Activated naive CD4-positive, alpha-beta T cell treated with anti-CD3 and anti-CD28 coated beads for 36 hours (primary cell): Measurements from ENCODE around the gene LYL1. TPM values are rescaled to one million over a fixed set of nuclear protein-coding genes. Genes with fewer than 3 reads are reported as not detected.

ENCODE experiments used
- CTCF ChIA-PET: fragments of 350-600 bp; sonication (Branson Sonifier 250); formaldehyde crosslinking; loops from one replicate; lab custom pipeline; 2021; ENCODE audit warnings: antibody characterized with exemption; lab: Charles Lee
- DNase-seq: peaks from one replicate; pipeline ENCODE4 v3.0.0-alpha.2; 2020
- H3K27ac Mint-ChIP-seq: one replicate; pipeline ENCODE4 v1.8.0; 2021; ENCODE audit warnings: mild to moderate bottlenecking, mixed read lengths
- H3K27me3 Mint-ChIP-seq: one replicate; pipeline ENCODE4 v1.8.0; 2021; ENCODE audit warnings: low read depth, mixed read lengths
- H3K36me3 Mint-ChIP-seq: one replicate; pipeline ENCODE4 v1.8.0; 2021; ENCODE audit warnings: low read depth, mixed read lengths
- H3K4me1 Mint-ChIP-seq: one replicate; pipeline ENCODE4 v1.8.0; 2021; ENCODE audit warnings: low read depth, mixed read lengths
- H3K4me3 Mint-ChIP-seq: one replicate; pipeline ENCODE4 v1.8.0; 2021; ENCODE audit warnings: mild to moderate bottlenecking, moderate library complexity, mixed read lengths
- H3K9me3 Mint-ChIP-seq: one replicate; pipeline ENCODE4 v1.8.0; 2021; ENCODE audit warnings: mixed read lengths
- intact Hi-C: fragments of 100-400 bp; cut with micrococcal nuclease; formaldehyde crosslinking; loops from one replicate; pipeline ENCODE4 v1.15.1; 2023
- total RNA-seq, 2 experiments: library from RNA; stranded (reverse); gene quantifications; one replicate each; pipeline ENCODE4 v1.2.3, GENCODE V29; 2021

LYL1 gene
- total RNA-seq, 2 experiments from 2014 or later, result 1.8 to 2.2 TPM

- Mint-ChIP-seq H3K4me1 (peaks cover 52% of the 10 kb centered on the region), H3K36me3 (peaks cover 4% of the 10 kb centered on the region), H3K9me3 (no peaks in the 10 kb centered on the region), H3K4me3 (peak overlapping the region; percentile 10), H3K27me3 (peaks cover 20% of the 10 kb centered on the region), H3K27ac (peak overlapping the region; percentile 6)
- intact Hi-C loops, result loop anchor here (1.0 to 5.0 kb wide), 4 partner anchors 16 to 319 kb away; no protein-coding TSS in a partner anchor
- no peak for DNase-seq
- CTCF ChIA-PET, result interaction anchor here (0.9 to 1.4 kb wide), 6 partner anchors 40 to 146 kb away, joined by 3 to 8 read pairs (median 4); no protein-coding TSS in a partner anchor
Measured at GRCh38 chr19:13100841-13101589, 1.6 kb downstream of the LYL1 start.

GRCh38 chr19:13100031-13100588, 2.5 kb downstream of the LYL1 start:
- Mint-ChIP-seq H3K27me3 (peaks cover 25% of the 10 kb centered on the region), H3K27ac (peak overlapping the region; percentile 80), H3K4me3 (peak overlapping the region; percentile 60), H3K9me3 (no peaks in the 10 kb centered on the region), H3K4me1 (peaks cover 54% of the 10 kb centered on the region), H3K36me3 (peaks cover 4% of the 10 kb centered on the region)
- intact Hi-C loops, result loop anchor here (1.0 to 5.0 kb wide), 4 partner anchors 17 to 318 kb away; no protein-coding TSS in a partner anchor
- CTCF ChIA-PET, result interaction anchor here (0.7 to 1.5 kb wide), 7 partner anchors 32 to 135 kb away, joined by 3 to 8 read pairs (median 3); no protein-coding TSS in a partner anchor
- peak; percentile 85 for DNase-seq

DNA sequence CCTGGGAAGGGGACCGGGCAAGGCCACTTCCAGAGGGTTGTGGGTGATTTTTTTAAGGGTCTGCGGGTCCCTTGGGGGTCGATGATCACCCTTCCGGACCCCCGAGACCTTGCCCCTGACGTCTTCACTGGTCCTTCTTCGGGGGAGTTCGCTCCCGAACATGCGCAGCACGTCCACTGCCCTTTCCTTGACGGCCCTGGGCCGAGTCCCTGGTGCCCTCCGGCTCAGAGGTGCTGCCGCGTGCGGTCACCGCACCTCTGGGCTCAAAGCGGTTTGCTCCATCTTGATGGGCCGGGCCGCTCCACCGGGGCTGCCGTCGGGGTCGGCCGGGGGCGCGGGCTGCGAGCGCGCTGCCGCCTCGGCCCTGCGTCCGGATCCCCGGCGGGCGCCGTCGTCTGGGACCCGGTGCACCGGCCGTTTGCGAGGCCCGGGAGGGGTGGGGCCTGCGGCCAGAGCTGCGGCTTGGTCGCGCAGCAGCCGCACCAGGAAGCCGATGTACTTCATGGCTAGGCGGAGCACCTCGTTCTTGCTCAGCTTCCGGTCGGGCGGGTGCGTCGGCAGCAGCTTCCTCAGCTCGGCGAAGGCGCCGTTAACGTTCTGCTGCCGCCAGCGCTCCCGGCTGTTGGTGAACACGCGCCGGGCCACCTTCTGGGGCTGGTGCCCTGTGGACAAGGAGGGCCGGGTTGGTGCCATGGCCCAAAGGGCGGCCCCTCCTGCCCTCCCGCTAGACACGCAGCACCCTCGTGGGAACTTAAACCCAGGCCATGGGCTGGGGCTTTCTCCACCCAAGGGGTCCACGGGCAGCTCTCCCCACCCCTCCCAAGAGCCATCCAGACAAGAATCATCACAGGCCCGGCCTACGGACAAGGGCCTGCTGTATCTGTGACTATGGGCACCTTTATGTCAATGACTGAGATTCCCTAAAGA, 3.3 kb downstream of the LYL1 start:
- Mint-ChIP-seq H3K36me3 (peaks cover 2% of the 10 kb centered on the region), H3K27me3 (peaks cover 31% of the 10 kb centered on the region), H3K9me3 (no peaks in the 10 kb centered on the region), H3K4me1 (peaks cover 51% of the 10 kb centered on the region), H3K4me3 (peak overlapping the region; percentile 72), H3K27ac (peak overlapping the region; percentile 80)
- DNase-seq, result peak; percentile 84
- CTCF ChIA-PET, result interaction anchor here (0.7 to 1.5 kb wide), 7 partner anchors 33 to 134 kb away, joined by 3 to 8 read pairs (median 3); no protein-coding TSS in a partner anchor
- intact Hi-C loops, result loop anchor here (2.0 to 5.0 kb wide), 2 partner anchors 109 to 217 kb away; partner anchors contain the start of gene DNASE2

DNA sequence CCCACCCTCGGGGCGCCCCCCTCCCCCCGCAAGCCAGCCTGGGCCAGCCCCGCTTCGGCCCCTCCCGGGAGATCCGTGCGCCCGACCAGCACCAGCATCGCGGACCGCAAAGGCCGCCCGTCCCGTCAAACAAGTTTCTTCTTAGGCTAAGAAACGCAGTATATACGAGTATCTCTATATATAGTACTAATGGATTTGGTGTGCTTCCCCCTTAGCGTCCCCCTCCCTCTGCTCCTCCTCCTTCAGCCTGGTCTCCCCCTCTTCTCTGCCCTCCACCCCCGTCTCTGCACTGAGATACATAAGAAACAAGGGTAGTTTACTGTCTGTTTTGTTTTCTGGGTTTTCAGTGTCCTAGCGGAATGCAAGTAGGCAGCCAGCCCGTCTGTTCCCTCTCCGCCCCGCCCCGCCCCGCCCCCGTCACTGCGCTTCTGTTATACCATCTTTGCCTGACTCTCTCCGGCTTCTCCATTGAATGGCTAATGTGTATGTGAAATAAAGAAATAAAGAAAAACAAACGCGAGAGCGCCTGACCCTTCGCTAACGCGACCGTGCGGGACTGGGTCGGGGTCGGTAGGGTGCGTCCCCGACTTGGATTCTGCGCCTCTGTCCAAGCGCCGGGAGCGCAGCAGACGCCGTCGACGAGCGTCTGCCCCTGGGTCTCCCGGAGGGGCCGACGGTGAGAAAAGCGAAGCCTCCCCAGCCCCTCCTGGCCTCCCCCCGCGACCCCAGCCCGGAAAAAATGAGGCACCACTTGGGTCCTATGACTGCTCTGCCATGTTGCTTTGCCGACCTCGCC, 4.2 kb downstream of the LYL1 start:
- peak; percentile 24 for DNase-seq
- no peak overlapping the region for H3K27ac Mint-ChIP-seq
- peaks cover 31% of the 10 kb centered on the region for H3K27me3 Mint-ChIP-seq
- CTCF ChIA-PET, result interaction anchor here (1.5 kb wide), 1 partner anchor 116 kb away, joined by 3 read pairs; no protein-coding TSS in a partner anchor
- peak overlapping the region; percentile 72 for H3K4me3 Mint-ChIP-seq
- peaks cover 51% of the 10 kb centered on the region for H3K4me1 Mint-ChIP-seq
- H3K9me3 Mint-ChIP-seq, result no peaks in the 10 kb centered on the region
- intact Hi-C loops, result loop anchor here (1.0 to 5.0 kb wide), 3 partner anchors 85 to 216 kb away; partner anchors contain the start of gene DNASE2
- H3K36me3 Mint-ChIP-seq, result peaks cover 2% of the 10 kb centered on the region

GRCh38 chr19:13097463-13098258, 5.0 kb downstream of the LYL1 start:
- peaks cover 2% of the 10 kb centered on the region for H3K36me3 Mint-ChIP-seq
- DNase-seq, result peak; percentile 38
- H3K4me3 Mint-ChIP-seq, result peak overlapping the region; percentile 44
- H3K4me1 Mint-ChIP-seq, result peaks cover 47% of the 10 kb centered on the region
- H3K27me3 Mint-ChIP-seq, result peaks cover 31% of the 10 kb centered on the region
- CTCF ChIA-PET, result interaction anchor here (5.0 kb wide), 1 partner anchor 120 kb away, joined by 92 read pairs; no protein-coding TSS in a partner anchor
- no peak overlapping the region for H3K27ac Mint-ChIP-seq
- intact Hi-C loops, result loop anchor here (1.0 to 5.0 kb wide), 4 partner anchors 53 to 215 kb away; partner anchors contain the start of genes DNASE2, IER2 and STX10
- H3K9me3 Mint-ChIP-seq, result no peaks in the 10 kb centered on the region

- intact Hi-C loops, result loop anchor here (2.0 to 5.0 kb wide), 2 partner anchors 54 to 215 kb away; partner anchors contain the start of genes DNASE2, IER2 and STX10
- CTCF ChIA-PET, result interaction anchor here (0.6 to 5.0 kb wide), 3 partner anchors 8 to 208 kb away, joined by 4 to 92 read pairs (median 25); no protein-coding TSS in a partner anchor
Measured at GRCh38 chr19:13097033-13097462, 5.6 kb downstream of the LYL1 start.

GRCh38 chr19:13095934-13096927, 6.4 kb downstream of the LYL1 start:
- peak; percentile 28 for DNase-seq
- Mint-ChIP-seq H3K27ac (no peak overlapping the region), H3K27me3 (peaks cover 31% of the 10 kb centered on the region), H3K4me1 (peaks cover 37% of the 10 kb centered on the region), H3K36me3 (peaks cover 2% of the 10 kb centered on the region), H3K9me3 (no peaks in the 10 kb centered on the region), H3K4me3 (no peak overlapping the region)
- intact Hi-C loops, result loop anchor here (2.0 to 5.0 kb wide), 3 partner anchors 35 to 214 kb away; partner anchors contain the start of genes DNASE2, IER2 and STX10
- CTCF ChIA-PET, result interaction anchor here (0.6 to 6.7 kb wide), 7 partner anchors 9 to 208 kb away, joined by 4 to 92 read pairs (median 25); no protein-coding TSS in a partner anchor

More at GRCh38 chr19:13097033-13097462, 5.6 kb downstream of the LYL1 start:
- peak overlapping the region; percentile 10 for H3K4me3 Mint-ChIP-seq
- peaks cover 44% of the 10 kb centered on the region for H3K4me1 Mint-ChIP-seq
- peaks cover 31% of the 10 kb centered on the region for H3K27me3 Mint-ChIP-seq
- no peak overlapping the region for H3K27ac Mint-ChIP-seq
- H3K36me3 Mint-ChIP-seq, result peaks cover 2% of the 10 kb centered on the region
- no peaks in the 10 kb centered on the region for H3K9me3 Mint-ChIP-seq
- DNase-seq, result no peak

DNA sequence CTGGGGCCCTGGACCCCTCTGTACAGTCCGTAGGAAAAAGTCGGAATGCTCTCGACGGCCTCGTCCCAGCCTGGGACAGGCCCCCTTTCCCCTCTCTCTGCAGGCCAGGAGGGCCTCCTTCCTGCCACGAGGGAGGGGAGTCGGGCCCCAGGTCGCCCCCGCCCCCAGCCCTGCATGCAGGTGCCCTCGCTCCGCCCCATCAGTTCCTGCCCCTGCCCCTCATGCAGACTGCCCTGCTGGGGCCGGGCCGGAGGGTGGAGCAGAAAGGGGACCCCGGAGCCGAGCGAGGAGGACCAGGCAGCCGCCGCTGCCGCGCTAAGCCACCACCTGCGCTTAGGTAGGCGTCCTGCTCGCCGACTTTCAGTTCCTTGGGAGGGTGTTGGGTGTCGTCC, 7.3 kb downstream of the LYL1 start:
- CTCF ChIA-PET, result interaction anchor here (0.6 to 6.7 kb wide), 9 partner anchors 10 to 135 kb away, joined by 3 to 92 read pairs (median 18); no protein-coding TSS in a partner anchor
- peaks cover 2% of the 10 kb centered on the region for H3K36me3 Mint-ChIP-seq
- H3K4me1 Mint-ChIP-seq, result peaks cover 35% of the 10 kb centered on the region
- DNase-seq, result peak; percentile 12
- intact Hi-C loops, result loop anchor here (2.0 to 5.0 kb wide), 2 partner anchors 35 to 213 kb away; partner anchors contain the start of gene DNASE2
- no peak overlapping the region for H3K4me3 Mint-ChIP-seq
- H3K9me3 Mint-ChIP-seq, result no peaks in the 10 kb centered on the region
- H3K27me3 Mint-ChIP-seq, result peaks cover 31% of the 10 kb centered on the region
- no peak overlapping the region for H3K27ac Mint-ChIP-seq

GRCh38 chr19:13094771-13095392, 7.8 kb downstream of the LYL1 start:
- Mint-ChIP-seq H3K36me3 (no peaks in the 10 kb centered on the region), H3K4me3 (no peak overlapping the region), H3K27me3 (peaks cover 31% of the 10 kb centered on the region), H3K27ac (no peak overlapping the region), H3K4me1 (peaks cover 30% of the 10 kb centered on the region), H3K9me3 (no peaks in the 10 kb centered on the region)
- CTCF ChIA-PET, result interaction anchor here (0.7 to 6.7 kb wide), 17 partner anchors 10 to 210 kb away, joined by 3 to 92 read pairs (median 7); partner anchors contain the start of gene DAND5
- DNase-seq, result no peak
- intact Hi-C loops, result loop anchor here (1.0 to 5.0 kb wide), 3 partner anchors 34 to 213 kb away; partner anchors contain the start of gene DNASE2
